GM12801 (cell line): Measurements from ENCODE around the gene XCL2.

ENCODE experiments used
- TF ChIP-seq, protein P1 (sequence below): IDR thresholded peaks from one replicate; pipeline ENCODE4 v1.5.1; 2011; ENCODE audit warnings: control low read depth; ENCODE audit not compliant: insufficient read length; ENCODE audit errors: extremely low read depth

The XCL2 gene

DNA sequence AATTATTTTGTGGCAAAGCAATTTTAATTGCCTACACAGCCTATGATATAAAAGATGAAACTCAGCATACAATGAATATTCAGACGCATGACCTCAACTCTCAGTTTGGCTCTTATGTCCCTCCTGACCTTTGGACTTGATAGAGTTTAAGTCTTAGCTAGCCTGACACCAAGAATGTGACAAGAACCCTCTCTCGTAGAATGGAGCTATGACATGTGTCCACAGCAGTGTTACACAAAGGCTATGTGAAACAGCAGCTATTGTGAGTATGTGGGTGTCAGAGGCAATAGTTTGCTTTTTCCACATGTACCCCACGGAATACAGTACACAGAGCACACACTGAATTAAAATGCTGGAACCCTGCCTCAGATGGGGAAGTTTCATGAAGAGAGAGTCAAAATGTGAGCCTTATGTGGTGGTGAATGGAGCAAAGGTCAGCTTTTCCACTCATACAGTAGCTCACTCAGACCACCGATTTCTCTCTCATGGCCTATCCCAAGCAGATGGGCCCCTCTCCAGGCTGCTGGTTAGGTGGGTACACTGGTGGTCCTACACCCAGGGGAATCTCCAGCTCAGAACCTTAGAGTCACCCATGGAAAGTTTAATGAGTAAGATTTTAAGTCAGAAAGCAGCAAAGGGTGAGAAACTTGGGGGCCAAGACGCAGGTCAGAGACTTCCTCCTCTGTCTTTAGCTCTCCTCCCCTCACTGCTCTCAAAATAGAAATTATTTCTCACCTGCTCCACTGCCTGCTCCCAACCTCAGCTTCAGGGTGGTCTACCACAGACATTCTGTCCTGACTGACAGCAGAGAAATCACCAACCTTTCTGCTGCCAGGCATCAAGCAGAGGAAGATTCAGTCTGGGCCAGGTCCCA, 10.1 kb upstream of the XCL2 start:
- TF ChIP-seq, protein P1, sequence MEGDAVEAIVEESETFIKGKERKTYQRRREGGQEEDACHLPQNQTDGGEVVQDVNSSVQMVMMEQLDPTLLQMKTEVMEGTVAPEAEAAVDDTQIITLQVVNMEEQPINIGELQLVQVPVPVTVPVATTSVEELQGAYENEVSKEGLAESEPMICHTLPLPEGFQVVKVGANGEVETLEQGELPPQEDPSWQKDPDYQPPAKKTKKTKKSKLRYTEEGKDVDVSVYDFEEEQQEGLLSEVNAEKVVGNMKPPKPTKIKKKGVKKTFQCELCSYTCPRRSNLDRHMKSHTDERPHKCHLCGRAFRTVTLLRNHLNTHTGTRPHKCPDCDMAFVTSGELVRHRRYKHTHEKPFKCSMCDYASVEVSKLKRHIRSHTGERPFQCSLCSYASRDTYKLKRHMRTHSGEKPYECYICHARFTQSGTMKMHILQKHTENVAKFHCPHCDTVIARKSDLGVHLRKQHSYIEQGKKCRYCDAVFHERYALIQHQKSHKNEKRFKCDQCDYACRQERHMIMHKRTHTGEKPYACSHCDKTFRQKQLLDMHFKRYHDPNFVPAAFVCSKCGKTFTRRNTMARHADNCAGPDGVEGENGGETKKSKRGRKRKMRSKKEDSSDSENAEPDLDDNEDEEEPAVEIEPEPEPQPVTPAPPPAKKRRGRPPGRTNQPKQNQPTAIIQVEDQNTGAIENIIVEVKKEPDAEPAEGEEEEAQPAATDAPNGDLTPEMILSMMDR, result no peak

DNA sequence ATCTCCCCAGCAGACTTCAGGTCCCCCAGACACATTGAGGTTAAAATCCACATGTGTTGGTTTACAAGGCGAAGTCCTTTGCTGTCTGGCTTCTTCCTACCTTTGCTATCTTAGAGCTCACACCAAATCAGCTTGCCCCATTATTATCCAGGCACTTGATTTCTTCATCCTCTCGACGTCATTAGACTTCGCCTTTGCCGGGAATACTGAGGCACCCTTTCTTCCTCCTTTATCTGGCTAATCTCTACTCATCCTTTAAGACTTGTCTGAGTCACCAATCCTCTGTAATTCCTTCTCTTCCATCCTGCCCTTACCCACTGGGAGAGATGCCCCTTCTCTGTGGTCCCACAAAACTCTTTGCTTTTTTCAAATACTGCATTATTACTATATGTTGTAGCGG, 9.2 kb upstream of the XCL2 start:
- TF ChIP-seq, protein P1, result no peak

DNA sequence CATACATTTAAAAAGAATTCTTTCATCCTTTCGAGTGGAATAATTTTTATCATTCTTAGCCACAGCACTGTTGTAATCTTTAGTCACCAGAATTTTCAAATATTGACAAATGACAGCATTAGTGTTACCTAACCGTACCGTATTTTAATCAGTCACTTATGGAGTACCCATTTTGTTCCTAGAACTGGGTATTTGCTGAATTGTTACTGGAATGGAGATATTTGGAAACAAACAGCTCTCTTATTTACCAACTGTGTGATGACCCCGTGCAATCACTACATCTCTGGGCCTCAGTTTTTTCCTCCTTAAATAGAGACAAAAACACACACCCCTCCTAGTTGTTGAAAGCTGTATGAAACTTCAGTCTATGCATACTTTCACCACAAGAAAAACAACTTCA, 7.9 kb upstream of the XCL2 start:
- TF ChIP-seq, protein P1, result no peak

DNA sequence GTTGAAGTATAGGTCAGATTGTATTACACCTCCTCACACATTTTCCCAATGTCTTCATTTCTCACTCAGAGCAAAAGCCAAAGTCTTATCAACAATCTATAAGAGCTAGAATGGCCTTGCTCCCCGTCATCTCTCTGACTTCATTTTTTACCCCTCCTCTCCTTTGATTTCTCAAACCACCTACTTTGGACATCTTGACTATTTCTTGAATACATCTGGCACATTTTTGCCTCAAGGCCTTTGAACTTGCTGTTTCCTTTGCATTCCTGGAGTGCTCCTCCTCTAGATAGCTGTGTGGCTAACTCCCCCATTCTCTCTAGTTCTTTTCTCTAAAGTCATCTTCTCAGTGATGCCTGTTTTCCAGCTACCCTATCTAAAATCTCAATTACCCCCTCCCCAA, 7.2 kb upstream of the XCL2 start:
- TF ChIP-seq, protein P1, result no peak

- TF ChIP-seq, protein P1, result no peak
These were observed 8.3 kb downstream of the XCL2 start for GRCh38 chr1:168535536-168535935.

DNA sequence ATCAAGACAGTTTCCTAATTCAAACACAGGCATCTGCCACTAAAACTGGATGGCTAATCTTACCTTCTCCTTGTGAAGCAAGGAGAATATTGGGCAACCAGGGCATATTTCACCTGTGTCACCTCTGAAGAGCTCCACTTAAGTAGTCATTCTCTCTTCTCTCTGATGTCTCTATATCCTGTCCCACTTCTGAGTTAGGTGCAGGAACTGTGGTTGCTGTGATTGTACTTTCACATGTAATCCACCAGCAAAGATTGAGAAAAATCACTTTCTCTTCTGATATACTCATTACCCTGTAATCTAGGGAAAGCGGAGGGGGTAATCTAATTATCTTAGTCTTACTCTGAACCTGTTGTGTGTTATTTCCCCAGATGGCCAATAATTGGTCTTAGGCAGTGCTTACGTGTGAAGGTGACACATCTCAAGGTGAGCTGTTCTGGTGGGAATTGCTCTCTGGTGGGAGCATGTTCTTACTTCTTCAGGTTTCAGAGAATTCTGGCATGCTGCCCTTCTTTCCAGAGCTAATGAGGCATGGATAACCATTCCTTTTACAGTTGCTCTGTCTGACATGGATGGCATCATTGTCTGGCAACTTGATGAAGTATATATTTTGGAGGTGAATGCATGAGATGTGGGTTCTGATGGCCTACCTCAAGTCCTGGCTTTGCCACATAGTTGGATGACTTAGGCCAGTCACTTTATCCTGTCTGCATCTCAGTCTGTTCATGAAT, 12.0 kb downstream of the XCL2 start:
- TF ChIP-seq, protein P1, result no peak

GRCh38 chr1:168529518-168529917, 14.3 kb downstream of the XCL2 start:
- TF ChIP-seq, protein P1, result no peak
